ENCODE data around the gene SYT15.

Gene SYT15

GRCh38 chr10:46536781-46537180, 42.1 kb upstream of the SYT15 start:
- no peaks in the 10 kb centered on the region for H3K9me3 ChIP-seq (ENCODE audit: control extremely low read depth in 1 of 5, control insufficient read depth in 4 of 5, insufficient read depth in 2 of 5, low read depth in 1 of 5, low read length in 4 of 5)
- ChIA-PET POLR2A (no interaction called here), CTCF (no interaction called here)
- peaks cover 0 to 43% (median 19%) of the 10 kb centered on the region in 5 experiments for H3K27me3 ChIP-seq (replicated peaks in 2 of 5; ENCODE audit: control insufficient read depth in 4 of 5, insufficient read depth in 5 of 5, low read length in 4 of 5)
- DNase-seq, result no peak
- H3K4me1 ChIP-seq (ENCODE audit: control extremely low read depth in 1 of 4, control insufficient read depth in 4 of 4, insufficient read depth in 4 of 4, low read length in 3 of 4), result peaks cover 0 to 9% (median 2%) of the 10 kb centered on the region in 4 experiments
- H3K4me3 ChIP-seq (ENCODE audit: control insufficient read depth in 1 of 7, extremely low read depth in 1 of 7, insufficient read depth in 4 of 7, low read depth in 2 of 7, low read length in 6 of 7), result no peak overlapping the region
- no peak overlapping the region for H3K27ac ChIP-seq (ENCODE audit: insufficient read depth in 1 of 2, low read depth in 1 of 2, low read length in 2 of 2, poor library complexity in 1 of 2, severe bottlenecking in 2 of 2)
- H3K36me3 ChIP-seq (ENCODE audit: control insufficient read depth in 4 of 4, insufficient read depth in 4 of 4, low read length in 3 of 4), result no peaks in the 10 kb centered on the region
- WGBS (ENCODE audit: insufficient coverage), result 98% methylated on average over 4 of the region's 5 CpGs

GRCh38 chr10:46537309-46537708, 41.6 kb upstream of the SYT15 start:
- no peak for DNase-seq
- H3K27me3 ChIP-seq (replicated peaks in 2 of 5; ENCODE audit: control insufficient read depth in 4 of 5, insufficient read depth in 5 of 5, low read length in 4 of 5), result peaks cover 0 to 48% (median 19%) of the 10 kb centered on the region in 5 experiments
- no peaks in the 10 kb centered on the region for H3K36me3 ChIP-seq (ENCODE audit: control insufficient read depth in 4 of 4, insufficient read depth in 4 of 4, low read length in 3 of 4)
- H3K9me3 ChIP-seq (ENCODE audit: control extremely low read depth in 1 of 5, control insufficient read depth in 4 of 5, insufficient read depth in 2 of 5, low read depth in 1 of 5, low read length in 4 of 5), result peaks cover 0 to 2% (median 0%) of the 10 kb centered on the region in 5 experiments
- H3K4me3 ChIP-seq (ENCODE audit: control insufficient read depth in 1 of 7, extremely low read depth in 1 of 7, insufficient read depth in 4 of 7, low read depth in 2 of 7, low read length in 6 of 7), result no peak overlapping the region
- POLR2A ChIA-PET, result no interaction called here
- H3K27ac ChIP-seq (ENCODE audit: insufficient read depth in 1 of 2, low read depth in 1 of 2, low read length in 2 of 2, poor library complexity in 1 of 2, severe bottlenecking in 2 of 2), result no peak overlapping the region
- 90% methylated on average over 3 of the region's 5 CpGs for WGBS (ENCODE audit: insufficient coverage)
- peaks cover 0 to 9% (median 4%) of the 10 kb centered on the region in 4 experiments for H3K4me1 ChIP-seq (ENCODE audit: control extremely low read depth in 1 of 4, control insufficient read depth in 4 of 4, insufficient read depth in 4 of 4, low read length in 3 of 4)
- CTCF ChIA-PET, result interaction anchor here (1.2 kb wide), 2 partner anchors 11 to 20 kb away, joined by 4 read pairs; partner anchors contain the start of gene GPRIN2

- ChIA-PET CTCF (interaction anchor here (1.2 kb wide), 2 partner anchors 10 to 19 kb away, joined by 4 read pairs; partner anchors contain the start of gene GPRIN2), POLR2A (interaction anchor here (0.5 kb wide), 1 partner anchor 22 kb away, joined by 5 read pairs; no protein-coding TSS in a partner anchor)
- 95% methylated on average over 3 of the region's 5 CpGs for WGBS (ENCODE audit: insufficient coverage)
- Histone ChIP-seq H3K36me3 (ENCODE audit: control insufficient read depth in 4 of 4, insufficient read depth in 4 of 4, low read length in 3 of 4) (no peaks in the 10 kb centered on the region), H3K4me3 (ENCODE audit: control insufficient read depth in 1 of 7, extremely low read depth in 1 of 7, insufficient read depth in 4 of 7, low read depth in 2 of 7, low read length in 6 of 7) (no peak overlapping the region), H3K27me3 (replicated peaks in 2 of 5; ENCODE audit: control insufficient read depth in 4 of 5, insufficient read depth in 5 of 5, low read length in 4 of 5) (peaks cover 0 to 52% (median 19%) of the 10 kb centered on the region in 5 experiments), H3K9me3 (ENCODE audit: control extremely low read depth in 1 of 5, control insufficient read depth in 4 of 5, insufficient read depth in 2 of 5, low read depth in 1 of 5, low read length in 4 of 5) (peaks cover 0 to 4% (median 0%) of the 10 kb centered on the region in 5 experiments), H3K27ac (ENCODE audit: insufficient read depth in 1 of 2, low read depth in 1 of 2, low read length in 2 of 2, poor library complexity in 1 of 2, severe bottlenecking in 2 of 2) (no peak overlapping the region), H3K4me1 (ENCODE audit: control extremely low read depth in 1 of 4, control insufficient read depth in 4 of 4, insufficient read depth in 4 of 4, low read length in 3 of 4) (peaks cover 0 to 9% (median 4%) of the 10 kb centered on the region in 4 experiments)
- no peak for DNase-seq
These were observed 40.8 kb upstream of the SYT15 start for GRCh38 chr10:46538155-46538554.

- no peaks in the 10 kb centered on the region for H3K36me3 ChIP-seq (ENCODE audit: control insufficient read depth in 4 of 4, insufficient read depth in 4 of 4, low read length in 3 of 4)
- H3K27me3 ChIP-seq (replicated peaks in 2 of 5; ENCODE audit: control insufficient read depth in 4 of 5, insufficient read depth in 5 of 5, low read length in 4 of 5), result peaks cover 0 to 52% (median 19%) of the 10 kb centered on the region in 5 experiments
- H3K4me3 ChIP-seq (ENCODE audit: control insufficient read depth in 1 of 7, extremely low read depth in 1 of 7, insufficient read depth in 4 of 7, low read depth in 2 of 7, low read length in 6 of 7), result no peak overlapping the region
- CTCF ChIA-PET, result interaction anchor here (1.2 kb wide), 1 partner anchor 10 kb away, joined by 4 read pairs; no protein-coding TSS in a partner anchor
- no peak for DNase-seq
- 100% methylated on average over 2 of the region's 3 CpGs for WGBS (ENCODE audit: insufficient coverage)
- peaks cover 0 to 9% (median 4%) of the 10 kb centered on the region in 4 experiments for H3K4me1 ChIP-seq (ENCODE audit: control extremely low read depth in 1 of 4, control insufficient read depth in 4 of 4, insufficient read depth in 4 of 4, low read length in 3 of 4)
- no peak overlapping the region for H3K27ac ChIP-seq (ENCODE audit: insufficient read depth in 1 of 2, low read depth in 1 of 2, low read length in 2 of 2, poor library complexity in 1 of 2, severe bottlenecking in 2 of 2)
- H3K9me3 ChIP-seq (ENCODE audit: control extremely low read depth in 1 of 5, control insufficient read depth in 4 of 5, insufficient read depth in 2 of 5, low read depth in 1 of 5, low read length in 4 of 5), result peaks cover 0 to 4% (median 0%) of the 10 kb centered on the region in 5 experiments
- POLR2A ChIA-PET, result interaction anchor here (0.6 kb wide), 1 partner anchor 19 kb away, joined by 3 read pairs; no protein-coding TSS in a partner anchor
These were observed 40.1 kb upstream of the SYT15 start for GRCh38 chr10:46538717-46539426.

GRCh38 chr10:46539596-46540411, 39.1 kb upstream of the SYT15 start:
- ChIA-PET POLR2A (interaction anchor here (1.3 kb wide), 1 partner anchor 17 kb away, joined by 3 read pairs; the partner anchor contains the start of gene GPRIN2), CTCF (interaction anchor here (0.9 to 1.7 kb wide), 5 partner anchors 9 to 311 kb away, joined by 3 to 7 read pairs (median 5); no protein-coding TSS in a partner anchor)
- Histone ChIP-seq H3K27ac (ENCODE audit: insufficient read depth in 1 of 2, low read depth in 1 of 2, low read length in 2 of 2, poor library complexity in 1 of 2, severe bottlenecking in 2 of 2) (no peak overlapping the region), H3K4me3 (ENCODE audit: control insufficient read depth in 1 of 7, extremely low read depth in 1 of 7, insufficient read depth in 4 of 7, low read depth in 2 of 7, low read length in 6 of 7) (no peak overlapping the region), H3K36me3 (ENCODE audit: control insufficient read depth in 4 of 4, insufficient read depth in 4 of 4, low read length in 3 of 4) (no peaks in the 10 kb centered on the region), H3K27me3 (replicated peaks in 2 of 5; ENCODE audit: control insufficient read depth in 4 of 5, insufficient read depth in 5 of 5, low read length in 4 of 5) (peaks cover 0 to 52% (median 19%) of the 10 kb centered on the region in 5 experiments), H3K9me3 (ENCODE audit: control extremely low read depth in 1 of 5, control insufficient read depth in 4 of 5, insufficient read depth in 2 of 5, low read depth in 1 of 5, low read length in 4 of 5) (peaks cover 0 to 4% (median 0%) of the 10 kb centered on the region in 5 experiments), H3K4me1 (ENCODE audit: control extremely low read depth in 1 of 4, control insufficient read depth in 4 of 4, insufficient read depth in 4 of 4, low read length in 3 of 4) (peaks cover 0 to 9% (median 4%) of the 10 kb centered on the region in 4 experiments)
- DNase-seq, result no peak
- 83% methylated on average over 14 of the region's 14 CpGs for WGBS (ENCODE audit: insufficient coverage)

- H3K4me1 ChIP-seq (ENCODE audit: control extremely low read depth in 1 of 4, control insufficient read depth in 4 of 4, insufficient read depth in 4 of 4, low read length in 3 of 4), result peaks cover 0 to 9% (median 4%) of the 10 kb centered on the region in 4 experiments
- peak overlapping the region in 3 of 7 experiments; percentile 22 to 61 (median 28) for H3K4me3 ChIP-seq (ENCODE audit: control insufficient read depth in 1 of 7, extremely low read depth in 1 of 7, insufficient read depth in 4 of 7, low read depth in 2 of 7, low read length in 6 of 7)
- H3K36me3 ChIP-seq (ENCODE audit: control insufficient read depth in 4 of 4, insufficient read depth in 4 of 4, low read length in 3 of 4), result no peaks in the 10 kb centered on the region
- WGBS (ENCODE audit: insufficient coverage), result 97% methylated on average over 7 of the region's 8 CpGs
- ChIA-PET POLR2A (interaction anchor here (1.3 kb wide), 1 partner anchor 16 kb away, joined by 3 read pairs; the partner anchor contains the start of gene GPRIN2), CTCF (interaction anchor here (0.9 to 1.7 kb wide), 5 partner anchors 9 to 312 kb away, joined by 3 to 7 read pairs (median 5); no protein-coding TSS in a partner anchor)
- DNase-seq, result no peak
- H3K27me3 ChIP-seq (replicated peaks in 2 of 5; ENCODE audit: control insufficient read depth in 4 of 5, insufficient read depth in 5 of 5, low read length in 4 of 5), result peaks cover 0 to 52% (median 19%) of the 10 kb centered on the region in 5 experiments
- peaks cover 0 to 4% (median 0%) of the 10 kb centered on the region in 5 experiments for H3K9me3 ChIP-seq (ENCODE audit: control extremely low read depth in 1 of 5, control insufficient read depth in 4 of 5, insufficient read depth in 2 of 5, low read depth in 1 of 5, low read length in 4 of 5)
- no peak overlapping the region for H3K27ac ChIP-seq (ENCODE audit: insufficient read depth in 1 of 2, low read depth in 1 of 2, low read length in 2 of 2, poor library complexity in 1 of 2, severe bottlenecking in 2 of 2)
These were observed 38.4 kb upstream of the SYT15 start for GRCh38 chr10:46540412-46541016.

Data from common myeloid progenitor, CD34-positive (primary cell).